Upper lobe of left lung (tissue), 4 donors: Measurements from ENCODE around the gene AAK1.

ENCODE experiments used
- CTCF ChIP-seq, 6 experiments: fragments of 450-650 bp in 4 of 6; fragments of 200-600 bp in 2 of 6; sonication (generic) in 2 of 6; IDR thresholded peaks; one replicate each; pipeline ENCODE4 v1.5.1; 2016 to 2019; ENCODE audit warnings: antibody characterized with exemption in 6 of 6
- POLR2A ChIP-seq, 4 donors: fragments of 450-650 bp; IDR thresholded peaks; one replicate each; pipeline ENCODE4 v1.5.1; 2016 to 2017; ENCODE audit warnings: antibody characterized with exemption in 4 of 4, mild to moderate bottlenecking in 2 of 4

DNA sequence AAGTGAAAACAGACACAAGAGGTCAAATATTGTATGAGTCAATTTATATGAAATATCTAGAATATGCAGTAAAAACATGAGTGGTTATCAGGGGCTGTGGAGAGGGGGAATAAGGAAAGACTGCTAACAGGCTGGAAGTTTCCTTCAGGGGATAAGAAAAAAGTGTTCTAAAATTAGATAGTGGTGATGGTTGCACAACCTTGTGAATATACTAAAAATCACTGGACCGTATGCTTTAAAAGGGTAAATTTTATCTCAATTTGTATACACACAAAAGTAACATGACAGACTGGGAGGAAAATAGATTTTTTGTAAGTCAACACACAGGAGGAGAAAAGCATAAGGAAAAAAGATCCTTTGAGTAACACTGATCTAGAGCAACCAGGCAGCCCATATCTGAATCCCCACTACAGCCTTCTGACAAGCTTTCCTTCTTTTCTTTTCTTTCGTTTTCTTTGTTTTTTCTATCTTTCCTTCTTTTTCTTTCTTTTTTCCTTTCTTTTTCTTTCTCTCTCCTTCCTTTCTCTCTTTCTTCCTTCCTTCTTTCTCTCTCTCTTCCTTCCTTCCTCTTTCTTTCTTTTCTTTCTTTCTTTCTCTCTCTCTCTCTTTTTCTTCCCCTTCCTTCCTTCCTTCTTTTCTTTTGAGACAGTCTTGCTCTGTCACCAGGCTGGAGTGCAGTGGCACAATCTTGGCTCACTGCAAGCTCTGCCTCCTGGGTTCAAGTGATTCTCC, 95.4 kb downstream of the AAK1 start:
- no peak for TF ChIP-seq POLR2A (IDR thresholded peaks at IDR 0.05)
- no peak for TF ChIP-seq CTCF (IDR thresholded peaks at IDR 0.05)
